K562 (cell line): ENCODE data around the gene CASKIN1. TPM values are rescaled to one million over a fixed set of nuclear protein-coding genes. Genes with fewer than 3 reads are reported as not detected.

Experiments
- CREB1 ChIP-seq, 2 experiments: sonication (generic) in 1 of 2; formaldehyde crosslinking in 1 of 2; IDR thresholded peaks; 2 replicates each; pipeline versions ENCODE4 v1.6.1 to v1.8.0; 2012 to 2022; ENCODE audit warnings: inconsistent platforms in 1 of 2, mild to moderate bottlenecking in 1 of 2, missing genetic modification reagents in 1 of 2, moderate library complexity in 1 of 2
- GABPB1 ChIP-seq: sonication (generic); formaldehyde crosslinking; IDR thresholded peaks from 2 replicates; pipeline ENCODE4 v1.8.0; 2022; ENCODE audit warnings: mild to moderate bottlenecking, missing genetic modification reagents
- HOXB6 ChIP-seq: fragments of 250-450 bp; sonication (Bioruptor Pico); IDR thresholded peaks from 2 replicates; pipeline ENCODE4 v1.5.1; 2022; ENCODE audit warnings: mild to moderate bottlenecking, borderline replicate concordance
- PURB ChIP-seq: sonication (generic); formaldehyde crosslinking; IDR thresholded peaks from 2 replicates; pipeline ENCODE4 v1.9.0; 2021; ENCODE audit warnings: low read depth, mild to moderate bottlenecking, missing genetic modification reagents
- SAP30 ChIP-seq: fragments of 200-600 bp; sonication (generic); IDR thresholded peaks from 2 replicates; pipeline ENCODE4 v1.6.1; 2012; ENCODE audit warnings: borderline replicate concordance, low read depth, mild to moderate bottlenecking, moderate library complexity, low read length, control low read depth, inconsistent platforms; ENCODE audit not compliant: insufficient read depth, poor library complexity, severe bottlenecking
- STAT5A ChIP-seq: IDR thresholded peaks from 2 replicates; pipeline ENCODE4 v1.6.1; 2012; ENCODE audit warnings: low read length, inconsistent platforms, borderline replicate concordance
- TRIM24 ChIP-seq, 2 experiments: fragments of 450-650 bp; IDR thresholded peaks; 2 replicates each; pipeline ENCODE4 v1.6.1; 2016
- ZFX ChIP-seq: sonication (generic); formaldehyde crosslinking; IDR thresholded peaks from 2 replicates; pipeline ENCODE4 v1.8.0; 2022; ENCODE audit warnings: mild to moderate bottlenecking, missing genetic modification reagents, moderate library complexity
- ZNF143 ChIP-seq: sonication (generic); formaldehyde crosslinking; IDR thresholded peaks from 2 replicates; pipeline ENCODE4 v1.9.0; 2022; ENCODE audit warnings: mild to moderate bottlenecking, missing genetic modification reagents
- polyA plus RNA-seq, 8 experiments: library from polyadenylated mRNA; depleted of rRNA in 4 of 8; stranded (reverse) in 5 of 8; unstranded in 3 of 8; fragments of >200 nt; fragmentation: Nextera tagmentation in 2 of 8; fragmentation: Illumina TruSeq in 1 of 8; extraction: Ambion mirVana in 2 of 8; extraction: Trizol in 1 of 8; gene quantifications; 2 replicates each; pipeline versions ENCODE4 v1.2.1 to v1.2.3, GENCODE V29; 2011 to 2014; ENCODE audit warnings: inconsistent platforms in 1 of 8, missing spikeins in 1 of 8
- total RNA-seq, 7 experiments: library from RNA; depleted of rRNA in 6 of 7; stranded (reverse); fragments of >200 nt in 6 of 7; fragmentation: Illumina TruSeq in 2 of 7; extraction: Trizol in 2 of 7; gene quantifications; 2 replicates each; pipeline versions ENCODE4 v1.2.1 to v1.2.3, GENCODE V29; 2011 to 2021; ENCODE audit warnings: low replicate concordance in 1 of 7
- TF ChIP-seq, protein P1 (sequence below), 2 experiments: fragments of 450-650 bp in 1 of 2; sonication (generic) in 1 of 2; formaldehyde crosslinking in 1 of 2; IDR thresholded peaks; 2 replicates each; pipeline versions ENCODE4 v1.7.1 to v1.9.0; 2016 to 2022; ENCODE audit warnings: inconsistent platforms in 1 of 2, mild to moderate bottlenecking in 1 of 2, missing genetic modification reagents in 1 of 2
- TF ChIP-seq, protein P2 (sequence below), 2 experiments: IDR thresholded peaks; 2 replicates each; pipeline ENCODE4 v1.6.1; 2011; ENCODE audit warnings: borderline replicate concordance in 1 of 2, control low read depth in 1 of 2, low read depth in 1 of 2, low read length in 1 of 2, mild to moderate bottlenecking in 1 of 2, mixed read lengths in 1 of 2, moderate library complexity in 1 of 2; ENCODE audit not compliant: insufficient read depth in 1 of 2, insufficient read length in 1 of 2, poor library complexity in 1 of 2, severe bottlenecking in 1 of 2; ENCODE audit errors: extremely low read depth in 1 of 2
- TF ChIP-seq, protein P3 (sequence below), 2 experiments: fragments of 200-800 bp in 1 of 2; sonication (Bioruptor generic) in 1 of 2; sonication (generic) in 1 of 2; formaldehyde crosslinking in 1 of 2; IDR thresholded peaks in 1 of 2; conservative IDR thresholded peaks in 1 of 2; 2 replicates each; pipeline versions ENCODE4 v1.5.0 to v1.6.1; 2016 to 2020; ENCODE audit warnings: missing compliant biosample characterization in 1 of 2, missing genetic modification characterization in 1 of 2, missing genetic modification reagents in 1 of 2

The CASKIN1 gene
- total and polyA plus RNA-seq, 9 of the 15 experiments (the other 6 are each of a cell fraction or from before 2014, with no cell fraction given) = 0.15 to 4.5 (median 1.5) TPM; not detected in 2

GRCh38 chr16:2148714-2149629 lies 47.4 kb downstream of the CASKIN1 start (continued):
- TF ChIP-seq, protein P1, sequence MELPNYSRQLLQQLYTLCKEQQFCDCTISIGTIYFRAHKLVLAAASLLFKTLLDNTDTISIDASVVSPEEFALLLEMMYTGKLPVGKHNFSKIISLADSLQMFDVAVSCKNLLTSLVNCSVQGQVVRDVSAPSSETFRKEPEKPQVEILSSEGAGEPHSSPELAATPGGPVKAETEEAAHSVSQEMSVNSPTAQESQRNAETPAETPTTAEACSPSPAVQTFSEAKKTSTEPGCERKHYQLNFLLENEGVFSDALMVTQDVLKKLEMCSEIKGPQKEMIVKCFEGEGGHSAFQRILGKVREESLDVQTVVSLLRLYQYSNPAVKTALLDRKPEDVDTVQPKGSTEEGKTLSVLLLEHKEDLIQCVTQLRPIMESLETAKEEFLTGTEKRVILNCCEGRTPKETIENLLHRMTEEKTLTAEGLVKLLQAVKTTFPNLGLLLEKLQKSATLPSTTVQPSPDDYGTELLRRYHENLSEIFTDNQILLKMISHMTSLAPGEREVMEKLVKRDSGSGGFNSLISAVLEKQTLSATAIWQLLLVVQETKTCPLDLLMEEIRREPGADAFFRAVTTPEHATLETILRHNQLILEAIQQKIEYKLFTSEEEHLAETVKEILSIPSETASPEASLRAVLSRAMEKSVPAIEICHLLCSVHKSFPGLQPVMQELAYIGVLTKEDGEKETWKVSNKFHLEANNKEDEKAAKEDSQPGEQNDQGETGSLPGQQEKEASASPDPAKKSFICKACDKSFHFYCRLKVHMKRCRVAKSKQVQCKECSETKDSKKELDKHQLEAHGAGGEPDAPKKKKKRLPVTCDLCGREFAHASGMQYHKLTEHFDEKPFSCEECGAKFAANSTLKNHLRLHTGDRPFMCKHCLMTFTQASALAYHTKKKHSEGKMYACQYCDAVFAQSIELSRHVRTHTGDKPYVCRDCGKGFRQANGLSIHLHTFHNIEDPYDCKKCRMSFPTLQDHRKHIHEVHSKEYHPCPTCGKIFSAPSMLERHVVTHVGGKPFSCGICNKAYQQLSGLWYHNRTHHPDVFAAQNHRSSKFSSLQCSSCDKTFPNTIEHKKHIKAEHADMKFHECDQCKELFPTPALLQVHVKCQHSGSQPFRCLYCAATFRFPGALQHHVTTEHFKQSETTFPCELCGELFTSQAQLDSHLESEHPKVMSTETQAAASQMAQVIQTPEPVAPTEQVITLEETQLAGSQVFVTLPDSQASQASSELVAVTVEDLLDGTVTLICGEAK (IDR thresholded peaks at IDR 0.05) = 0 out of 2 replicates have a peak, but pooled peaks have one; percentile 17
- TF ChIP-seq, protein P1 (CRISPR knock-in tag; IDR thresholded peaks at IDR 0.05) = no peak
- TF ChIP-seq ZNF143 (no peak), ZFX (CRISPR knock-in tag) (peak; percentile 57), CREB1 (IDR thresholded peaks at IDR 0.05) (peak; percentile 47; the same call in 1 of the 2 replicates), CREB1 (CRISPR knock-in tag; IDR thresholded peaks at IDR 0.05) (peak; percentile 41; the same call in 1 of the 2 replicates), SAP30 (peak; percentile 49), TRIM24 (IDR thresholded peaks at IDR 0.05) (no peak), PURB (no peak), HOXB6 (no peak), STAT5A (no peak), GABPB1 (CRISPR knock-in tag) (peak; percentile 27; the same call in 1 of the 2 replicates)
- TF ChIP-seq, protein P2, sequence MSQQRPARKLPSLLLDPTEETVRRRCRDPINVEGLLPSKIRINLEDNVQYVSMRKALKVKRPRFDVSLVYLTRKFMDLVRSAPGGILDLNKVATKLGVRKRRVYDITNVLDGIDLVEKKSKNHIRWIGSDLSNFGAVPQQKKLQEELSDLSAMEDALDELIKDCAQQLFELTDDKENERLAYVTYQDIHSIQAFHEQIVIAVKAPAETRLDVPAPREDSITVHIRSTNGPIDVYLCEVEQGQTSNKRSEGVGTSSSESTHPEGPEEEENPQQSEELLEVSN (IDR thresholded peaks at IDR 0.05; ENCODE audit: borderline replicate concordance in 1 of 2, extremely low read depth in 1 of 2, insufficient read depth in 1 of 2, insufficient read length in 1 of 2, low read depth in 1 of 2, low read length in 1 of 2, poor library complexity in 1 of 2, severe bottlenecking in 1 of 2) = peak in 1 of 2 experiments; percentile 53
- TF ChIP-seq, protein P3, sequence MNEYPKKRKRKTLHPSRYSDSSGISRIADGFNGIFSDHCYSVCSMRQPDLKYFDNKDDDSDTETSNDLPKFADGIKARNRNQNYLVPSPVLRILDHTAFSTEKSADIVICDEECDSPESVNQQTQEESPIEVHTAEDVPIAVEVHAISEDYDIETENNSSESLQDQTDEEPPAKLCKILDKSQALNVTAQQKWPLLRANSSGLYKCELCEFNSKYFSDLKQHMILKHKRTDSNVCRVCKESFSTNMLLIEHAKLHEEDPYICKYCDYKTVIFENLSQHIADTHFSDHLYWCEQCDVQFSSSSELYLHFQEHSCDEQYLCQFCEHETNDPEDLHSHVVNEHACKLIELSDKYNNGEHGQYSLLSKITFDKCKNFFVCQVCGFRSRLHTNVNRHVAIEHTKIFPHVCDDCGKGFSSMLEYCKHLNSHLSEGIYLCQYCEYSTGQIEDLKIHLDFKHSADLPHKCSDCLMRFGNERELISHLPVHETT (CRISPR knock-in tag; conservative IDR thresholded peaks at IDR 0.05 in 1 of 2, IDR thresholded peaks at IDR 0.05 in 1 of 2) = peak in 1 of 2 experiments; percentile 71; a peak in 2 of 4 replicates
